Caco-2 (cell line): ENCODE measurements around the gene CDADC1. TPM values are rescaled to one million over a fixed set of nuclear protein-coding genes. Genes with fewer than 3 reads are reported as not detected.

ENCODE experiments used
- BruUV-seq: library from RNA; stranded (reverse); fragments of 400-500 nt; replicated peaks from 2 replicates; lab custom pipeline; 2021; lab: Mats Ljungman, UMichigan
- CTCF ChIA-PET: fragments of 300-600 bp; sonication (Branson Sonifier 250); formaldehyde crosslinking; loops from one replicate; lab custom pipeline; 2022; ENCODE audit warnings: antibody characterized with exemption; lab: Charles Lee
- POLR2A ChIA-PET: fragments of 300-600 bp; sonication (Branson Sonifier 250); formaldehyde crosslinking; loops from one replicate; lab custom pipeline; 2022; ENCODE audit warnings: antibody characterized with exemption; lab: Charles Lee
- DNase-seq, 2 experiments: peaks; one replicate each; pipeline versions ENCODE4 v3.0.0 to v3.0.0-alpha.2; 2020 to 2022
- H3K27me3 ChIP-seq: replicated peaks from 2 replicates; pipeline ENCODE4 v1.6.0; 2011; ENCODE audit warnings: low read length; ENCODE audit not compliant: control insufficient read depth, insufficient read depth
- H3K36me3 ChIP-seq: 2 replicates; pipeline ENCODE4 v1.5.1; 2011; ENCODE audit warnings: low read length; ENCODE audit not compliant: control insufficient read depth, insufficient read depth
- H3K4me1 ChIP-seq: fragments of 250-450 bp; sonication (Bioruptor Pico); 2 replicates; pipeline ENCODE4 v1.5.1; 2020; ENCODE audit warnings: mild to moderate bottlenecking
- H3K4me3 ChIP-seq: 2 replicates; pipeline ENCODE4 v1.5.1; 2011; ENCODE audit warnings: low read depth, mild to moderate bottlenecking, control low read depth, low read length
- H3K9me3 ChIP-seq: fragments of 250-450 bp; sonication (Bioruptor Pico); 2 replicates; pipeline ENCODE4 v1.5.1; 2020; ENCODE audit warnings: mild to moderate bottlenecking, moderate library complexity
- H3K27ac Mint-ChIP-seq: one replicate; pipeline ENCODE4 v1.8.0; 2022; ENCODE audit warnings: mixed read lengths; ENCODE audit not compliant: unreplicated experiment
- H3K27me3 Mint-ChIP-seq: one replicate; pipeline ENCODE4 v1.8.0; 2022; ENCODE audit warnings: mixed read lengths; ENCODE audit not compliant: insufficient read depth, unreplicated experiment
- H3K36me3 Mint-ChIP-seq: one replicate; pipeline ENCODE4 v1.8.0; 2022; ENCODE audit warnings: mild to moderate bottlenecking, mixed read lengths; ENCODE audit not compliant: insufficient read depth, unreplicated experiment
- H3K4me1 Mint-ChIP-seq: one replicate; pipeline ENCODE4 v1.8.0; 2022; ENCODE audit warnings: low read depth, mixed read lengths; ENCODE audit not compliant: unreplicated experiment
- H3K4me3 Mint-ChIP-seq: one replicate; pipeline ENCODE4 v1.8.0; 2022; ENCODE audit warnings: mild to moderate bottlenecking, moderate library complexity, mixed read lengths; ENCODE audit not compliant: unreplicated experiment
- H3K9me3 Mint-ChIP-seq: one replicate; pipeline ENCODE4 v1.8.0; 2022; ENCODE audit warnings: mixed read lengths; ENCODE audit not compliant: unreplicated experiment
- CTCF ChIP-seq, 2 experiments: fragments of 200-600 bp in 1 of 2; IDR thresholded peaks; 1 replicate in 1 of 2; 2 replicates in 1 of 2; pipeline versions ENCODE4 v1.5.1 to v1.8.0; 2011 to 2022; ENCODE audit warnings: antibody characterized with exemption in 1 of 2, control low read depth in 1 of 2, inconsistent platforms in 1 of 2, low read depth in 1 of 2, low read length in 1 of 2, mild to moderate bottlenecking in 1 of 2, moderate library complexity in 1 of 2; ENCODE audit not compliant: insufficient read depth in 1 of 2, severe bottlenecking in 1 of 2, unreplicated experiment in 1 of 2
- intact Hi-C: fragments of 100-400 bp; cut with micrococcal nuclease; formaldehyde crosslinking; loops from one replicate; pipeline ENCODE4 v1.10.0; 2022; ENCODE audit not compliant: unreplicated experiment
- total RNA-seq: library from RNA; stranded (reverse); gene quantifications from 2 replicates; pipeline ENCODE4 v1.2.3, GENCODE V29; 2022

Gene CDADC1
- total RNA-seq, 1 experiment from 2014 or later: 14.4 TPM

- TF ChIP-seq CTCF (IDR thresholded peaks at IDR 0.05; ENCODE audit: insufficient read depth in 1 of 2, low read depth in 1 of 2, low read length in 1 of 2, severe bottlenecking in 1 of 2, unreplicated experiment in 1 of 2): no peak
- CTCF ChIA-PET: interaction anchor here (1.4 kb wide), 1 partner anchor 10 kb away, joined by 5 read pairs; no protein-coding TSS in a partner anchor
- BruUV-seq: no TSS peak
- H3K9me3 Mint-ChIP-seq: no peaks in the 10 kb centered on the region
- no peaks in the 10 kb centered on the region for H3K27me3 Mint-ChIP-seq
- intact Hi-C loops: loop anchor here (5.0 to 10.0 kb wide), 2 partner anchors 119 to 541 kb away; no protein-coding TSS in a partner anchor
- no peaks in the 10 kb centered on the region for H3K27me3 ChIP-seq
- H3K36me3 ChIP-seq: peaks cover 1% of the 10 kb centered on the region
- H3K4me3 ChIP-seq: no peak overlapping the region
- no peak overlapping the region for H3K27ac Mint-ChIP-seq
- H3K36me3 Mint-ChIP-seq: peaks cover 21% of the 10 kb centered on the region
- H3K4me1 ChIP-seq: peaks cover 40% of the 10 kb centered on the region
- no peak for DNase-seq
- no peak overlapping the region for H3K4me3 Mint-ChIP-seq
- no peaks in the 10 kb centered on the region for H3K9me3 ChIP-seq
- H3K4me1 Mint-ChIP-seq: peaks cover 46% of the 10 kb centered on the region
- POLR2A ChIA-PET: no interaction called here
These were observed 56.0 kb downstream of the CDADC1 start for GRCh38 chr13:49303533-49304252.

- Histone ChIP-seq H3K27me3 (no peaks in the 10 kb centered on the region), H3K36me3 (peaks cover 1% of the 10 kb centered on the region), H3K4me3 (no peak overlapping the region), H3K9me3 (no peaks in the 10 kb centered on the region), H3K4me1 (peaks cover 43% of the 10 kb centered on the region)
- ChIA-PET POLR2A (no interaction called here), CTCF (no interaction called here)
- TF ChIP-seq CTCF (IDR thresholded peaks at IDR 0.05; ENCODE audit: insufficient read depth in 1 of 2, low read depth in 1 of 2, low read length in 1 of 2, severe bottlenecking in 1 of 2, unreplicated experiment in 1 of 2): no peak
- intact Hi-C loops: loop anchor here (5.0 to 10.0 kb wide), 2 partner anchors 118 to 540 kb away; no protein-coding TSS in a partner anchor
- H3K27ac Mint-ChIP-seq: no peak overlapping the region
- no peak for DNase-seq
- no peaks in the 10 kb centered on the region for H3K9me3 Mint-ChIP-seq
- H3K4me1 Mint-ChIP-seq: peaks cover 48% of the 10 kb centered on the region
- peaks cover 28% of the 10 kb centered on the region for H3K36me3 Mint-ChIP-seq
- no peaks in the 10 kb centered on the region for H3K27me3 Mint-ChIP-seq
- H3K4me3 Mint-ChIP-seq: no peak overlapping the region
- no TSS peak for BruUV-seq
These were observed 56.6 kb downstream of the CDADC1 start for GRCh38 chr13:49304356-49304755.

- DNase-seq: no peak
- Mint-ChIP-seq H3K4me1 (peaks cover 48% of the 10 kb centered on the region), H3K27ac (no peak overlapping the region), H3K27me3 (no peaks in the 10 kb centered on the region), H3K9me3 (no peaks in the 10 kb centered on the region), H3K36me3 (peaks cover 35% of the 10 kb centered on the region), H3K4me3 (no peak overlapping the region)
- POLR2A ChIA-PET: no interaction called here
- BruUV-seq: no TSS peak
- no peak for TF ChIP-seq CTCF (IDR thresholded peaks at IDR 0.05; ENCODE audit: insufficient read depth in 1 of 2, low read depth in 1 of 2, low read length in 1 of 2, severe bottlenecking in 1 of 2, unreplicated experiment in 1 of 2)
- peaks cover 1% of the 10 kb centered on the region for H3K36me3 ChIP-seq
- peaks cover 43% of the 10 kb centered on the region for H3K4me1 ChIP-seq
- CTCF ChIA-PET: no interaction called here
- no peak overlapping the region for H3K4me3 ChIP-seq
- intact Hi-C loops: loop anchor here (5.0 to 10.0 kb wide), 2 partner anchors 117 to 540 kb away; no protein-coding TSS in a partner anchor
- no peaks in the 10 kb centered on the region for H3K9me3 ChIP-seq
- no peaks in the 10 kb centered on the region for H3K27me3 ChIP-seq
These were observed 57.3 kb downstream of the CDADC1 start for GRCh38 chr13:49304763-49305700.
